ENCODE measurements around the gene HTR4.

Gene HTR4

DNA sequence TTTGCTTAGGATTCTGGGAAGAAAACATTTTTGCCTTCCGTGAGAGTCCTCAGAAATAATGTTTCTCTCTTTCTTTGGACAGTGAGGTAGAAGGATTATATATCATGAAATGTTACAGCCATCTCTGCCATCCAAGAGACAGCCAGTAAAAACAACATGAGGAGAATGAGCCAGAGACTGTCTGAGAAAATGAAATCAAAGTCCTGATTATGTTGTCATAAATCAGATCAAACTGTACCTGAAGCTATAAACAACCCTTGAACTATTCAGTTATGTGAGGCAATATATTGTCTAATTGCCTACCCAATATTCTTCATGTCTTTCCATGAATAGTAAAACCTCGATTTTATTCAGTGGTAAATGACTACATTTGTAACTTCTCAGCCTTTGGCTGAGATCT lies 9.2 kb upstream of the HTR4 start:
- DNase-seq: no peak

DNA sequence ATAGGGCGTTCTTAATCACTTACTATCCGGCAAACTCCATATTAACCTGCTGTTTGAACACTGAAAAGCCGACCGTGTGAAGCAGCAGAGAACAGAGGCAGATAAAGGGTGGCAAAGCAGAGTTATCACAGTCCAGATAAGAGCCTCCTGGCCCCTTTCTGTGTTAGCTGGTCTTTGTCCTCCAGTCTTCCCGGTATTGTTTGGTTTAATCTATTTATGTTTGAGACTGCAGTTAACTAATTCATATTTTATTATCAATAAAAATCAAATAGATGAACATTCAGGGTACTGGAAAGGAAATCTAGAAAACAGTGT lies 6.0 kb upstream of the HTR4 start:
- no peak for DNase-seq

DNA sequence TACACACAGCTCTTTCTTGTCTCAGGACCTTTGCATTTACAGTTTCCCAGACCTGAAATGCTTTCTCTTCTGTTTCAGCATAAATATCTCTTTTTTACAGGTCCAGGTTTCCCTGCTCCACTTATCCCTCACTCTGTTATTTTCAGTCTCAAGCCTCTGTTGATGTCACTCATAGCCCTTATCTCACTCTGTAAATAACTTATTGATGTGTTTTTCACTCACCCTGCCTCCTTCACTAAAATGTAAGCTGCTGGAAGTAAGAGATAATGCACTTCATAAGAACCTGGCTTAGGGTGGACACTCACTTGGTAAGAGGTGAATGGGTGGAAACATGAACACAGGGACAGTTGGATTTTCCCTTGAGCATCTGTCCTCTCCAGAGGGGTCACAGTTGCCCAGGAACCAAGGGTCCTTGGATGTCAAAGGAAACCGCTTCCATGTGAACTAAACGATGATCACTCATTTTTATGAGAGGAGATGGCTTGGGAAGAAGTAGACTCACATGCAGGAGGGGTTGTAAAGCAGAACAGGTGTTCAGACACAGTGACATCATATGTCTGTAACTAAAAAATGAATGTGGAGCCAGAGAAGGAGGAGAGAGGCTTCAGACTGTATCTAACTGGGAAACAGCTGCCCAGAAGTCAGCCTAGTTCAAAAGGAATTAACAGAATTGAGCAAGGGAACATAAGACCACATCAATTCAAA lies 5.5 kb upstream of the HTR4 start:
- DNase-seq: no peak

DNA sequence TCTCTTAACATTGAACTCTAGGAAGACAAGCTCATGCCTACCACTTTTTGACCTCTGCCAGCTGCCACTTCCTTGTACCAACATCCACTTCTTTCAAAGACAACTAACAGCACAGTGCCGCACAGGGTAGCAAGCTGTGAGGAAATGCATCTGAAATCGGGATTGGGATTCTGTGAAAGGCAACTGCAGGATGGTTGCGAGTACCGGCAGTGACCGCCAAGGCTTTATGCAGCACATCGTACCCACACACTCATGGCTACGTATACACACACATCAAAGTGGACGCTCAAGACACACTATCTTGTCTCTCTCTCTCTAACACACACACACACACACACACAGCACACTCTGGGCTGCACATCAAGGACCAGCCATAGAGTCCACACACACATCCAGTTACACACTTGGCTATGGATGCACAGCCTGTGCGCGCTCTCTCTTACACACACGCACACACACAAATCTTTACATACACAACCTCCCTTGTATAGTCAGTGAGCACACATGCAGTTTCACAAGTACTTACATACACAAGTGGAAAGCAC lies 964 bp downstream of the HTR4 start:
- no peak for DNase-seq

DNA sequence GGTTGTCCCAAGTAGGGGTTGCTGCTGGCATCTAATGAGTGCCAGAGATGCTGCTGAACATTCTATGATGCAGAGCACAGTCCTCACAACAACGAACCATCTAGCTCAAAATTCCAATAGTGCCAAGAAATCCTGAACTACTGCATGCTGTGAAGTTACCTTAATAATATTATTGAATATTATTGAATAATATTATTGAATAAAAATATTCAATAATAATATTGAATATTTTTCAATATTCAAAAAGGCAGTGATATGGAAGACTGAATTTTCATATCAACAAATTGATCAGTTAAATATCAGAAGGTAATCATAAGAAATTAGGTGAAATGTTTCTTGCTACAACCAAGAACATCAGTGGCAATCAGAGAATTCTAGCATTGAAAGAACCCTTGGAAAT lies 2.8 kb downstream of the HTR4 start:
- DNase-seq: no peak

DNA sequence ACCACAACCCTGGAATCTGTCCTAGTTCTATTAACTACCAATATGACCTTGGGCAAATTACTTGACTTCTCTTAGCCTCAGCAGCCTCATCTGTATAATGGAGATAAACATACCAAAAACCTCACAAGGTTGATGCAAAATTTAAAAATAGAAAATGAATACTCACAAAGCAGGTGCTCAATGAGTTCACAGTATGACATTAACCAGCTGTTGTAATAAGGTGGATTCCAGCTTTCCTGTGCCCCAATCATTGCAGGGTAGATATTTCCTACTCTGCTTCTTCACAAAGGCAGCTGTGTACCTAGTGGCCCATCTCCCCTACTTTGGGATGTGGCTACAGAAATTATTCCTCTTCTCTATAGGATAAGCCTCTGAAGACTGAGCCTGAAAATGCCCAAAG lies 8.8 kb downstream of the HTR4 start:
- no peak for DNase-seq

DNA sequence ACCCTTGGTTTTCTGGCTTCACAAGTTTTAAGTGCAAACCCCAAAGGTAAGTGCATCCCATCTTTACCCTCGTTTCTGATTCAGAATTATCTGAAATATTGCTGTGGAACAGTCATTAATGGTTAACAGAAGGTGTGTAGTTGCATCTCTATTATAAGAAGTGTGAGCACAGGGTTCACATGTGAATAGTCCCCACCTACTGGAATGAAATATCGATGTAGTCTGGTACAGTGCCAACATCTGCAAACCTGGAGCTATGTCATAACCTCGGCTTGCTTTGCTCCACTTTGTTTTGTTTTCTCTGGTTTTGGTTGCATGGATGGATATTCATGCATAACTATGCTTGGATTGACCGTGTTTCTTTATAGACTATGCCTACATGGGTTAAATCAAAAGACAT lies 12.6 kb downstream of the HTR4 start:
- no peak for DNase-seq

DNA sequence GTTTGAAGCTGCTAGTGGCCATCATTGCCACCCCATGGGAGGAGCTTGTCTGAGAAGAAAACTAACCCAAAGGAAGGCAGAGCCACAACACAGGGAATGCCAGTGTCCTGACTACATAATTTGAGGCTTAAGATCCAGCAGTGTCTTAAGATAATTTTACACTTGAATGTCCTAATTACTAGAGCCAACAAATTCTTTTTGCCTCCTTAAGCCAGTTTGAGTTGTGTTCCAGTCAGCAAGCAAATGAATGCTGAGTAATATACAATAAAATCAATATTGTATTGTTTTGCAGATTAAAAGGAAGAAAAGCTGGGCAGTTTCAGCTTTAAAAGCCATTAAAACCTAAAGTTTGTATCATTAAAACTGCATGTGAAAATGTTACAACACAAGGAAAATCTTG lies 13.9 kb downstream of the HTR4 start:
- no peak for DNase-seq

DNA sequence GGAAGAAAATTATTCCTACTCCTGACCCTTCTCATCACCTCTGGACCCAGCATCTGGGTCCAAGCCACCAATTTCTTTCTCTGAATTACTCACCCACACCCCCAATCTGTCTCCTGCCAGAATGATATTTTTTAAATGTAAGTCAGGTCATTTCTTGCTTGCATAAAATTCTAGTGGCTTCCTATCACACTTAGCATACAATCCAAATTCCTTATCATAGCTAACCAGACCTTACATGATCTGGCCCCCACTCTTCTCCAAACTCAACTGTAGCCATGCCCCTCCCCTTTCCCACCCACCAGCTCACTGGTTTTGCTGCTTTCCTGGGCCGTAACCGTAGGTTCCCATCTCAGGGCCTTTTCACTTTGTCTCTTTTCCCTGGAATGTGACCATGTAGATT lies 15.2 kb downstream of the HTR4 start:
- DNase-seq: no peak

DNA sequence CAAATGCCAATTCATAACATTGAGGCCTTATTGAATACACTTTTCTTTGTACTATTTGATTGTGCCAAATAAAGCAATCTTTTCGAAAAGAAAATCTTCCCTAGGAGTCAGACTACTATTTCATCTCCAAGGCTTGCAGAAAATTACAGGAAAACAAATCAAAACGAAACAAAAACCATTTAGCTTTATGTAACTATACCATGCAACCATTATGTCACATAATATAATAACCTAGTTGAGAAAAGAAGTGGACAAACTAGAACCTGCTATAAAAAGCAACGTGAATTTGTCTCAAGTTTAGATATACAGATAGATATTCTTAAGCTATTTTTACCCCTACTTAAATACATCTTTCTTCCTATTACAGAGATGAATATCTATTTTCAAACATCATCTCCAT lies 18.0 kb downstream of the HTR4 start:
- no peak for DNase-seq

DNA sequence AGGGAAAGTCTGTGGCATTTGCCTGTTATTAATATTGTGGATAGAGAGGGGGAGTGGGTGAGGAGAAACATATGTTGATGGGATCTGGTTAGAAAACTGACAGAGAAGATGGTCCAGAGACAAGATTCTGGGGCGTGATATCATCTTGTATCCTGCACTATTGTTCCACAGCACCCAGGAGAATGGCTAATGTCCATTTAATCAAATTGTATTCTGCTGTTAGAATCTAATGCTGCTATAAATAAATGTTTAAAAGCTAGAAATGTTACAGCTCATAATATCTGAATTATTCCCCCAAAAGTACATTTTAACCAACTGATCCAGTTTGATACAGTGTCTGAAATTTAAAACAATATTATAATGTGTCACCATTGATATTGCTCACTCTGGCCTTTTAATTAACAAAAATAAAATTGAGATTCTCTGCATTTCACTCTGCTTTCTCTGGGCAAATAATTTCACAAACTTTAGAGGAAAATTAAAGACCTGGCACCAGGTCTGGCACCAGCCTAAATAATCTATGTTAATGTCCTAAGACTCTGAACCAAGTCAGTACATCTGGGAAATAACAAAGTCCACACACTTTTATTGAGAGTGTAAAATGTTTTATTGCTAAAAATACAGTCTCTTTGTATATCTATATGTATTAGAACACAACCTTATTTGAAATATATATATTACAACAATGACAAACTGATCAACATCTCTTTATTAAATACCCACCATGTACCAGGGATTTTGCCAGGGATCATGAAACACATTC lies 18.8 kb downstream of the HTR4 start:
- no peak for DNase-seq

DNA sequence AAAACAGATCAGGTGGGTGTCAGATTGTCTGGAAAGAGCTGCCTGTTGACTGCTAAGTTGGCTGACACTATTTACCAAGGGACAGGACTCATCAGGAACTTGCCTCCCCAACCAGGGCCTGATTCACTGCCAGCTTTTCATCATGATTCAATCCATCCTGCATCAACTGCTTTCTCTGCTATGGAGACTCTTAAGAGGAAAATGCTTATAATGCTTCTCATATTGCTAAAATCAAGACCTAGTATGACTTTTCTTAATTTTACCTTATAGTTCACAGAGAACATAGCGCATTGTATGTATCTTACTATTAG lies 21.3 kb downstream of the HTR4 start:
- no peak for DNase-seq

DNA sequence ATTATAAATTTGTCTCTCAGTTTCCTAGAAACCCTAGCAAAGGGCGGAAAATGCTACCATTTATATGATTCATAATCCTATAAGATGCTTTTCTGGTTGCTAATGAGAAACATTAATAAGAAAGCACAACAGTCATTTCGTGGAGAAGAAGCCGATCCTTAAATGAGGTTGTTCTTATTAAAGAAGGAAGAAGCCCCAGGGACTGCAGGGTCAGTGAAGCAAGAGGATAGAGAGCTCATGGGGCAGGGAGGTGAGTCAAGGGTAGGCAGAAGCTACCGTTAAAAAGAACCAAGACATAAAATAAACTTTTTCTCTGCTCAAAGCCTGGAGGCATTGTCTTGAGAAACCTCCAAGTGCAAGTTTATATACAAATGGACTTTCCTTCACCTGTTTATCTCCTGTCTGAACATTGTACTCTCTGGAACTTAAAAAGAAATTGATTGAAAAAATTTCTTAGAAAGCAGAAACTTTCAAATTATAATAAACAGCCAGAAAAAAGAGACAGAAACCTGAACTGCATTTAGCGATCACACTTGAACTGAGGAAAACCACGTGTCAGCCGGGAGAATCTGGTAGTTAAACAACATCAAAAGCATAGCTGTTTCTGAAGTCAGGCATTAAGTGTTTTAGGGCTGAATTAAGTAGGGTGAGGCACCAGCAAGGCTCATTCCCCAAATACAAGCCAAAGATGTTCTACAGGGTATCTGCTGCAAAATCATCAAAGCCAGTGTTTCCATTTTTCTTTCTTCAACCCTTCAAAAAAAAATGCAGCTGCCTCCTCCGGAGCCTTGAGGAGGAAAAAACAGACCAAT lies 21.9 kb downstream of the HTR4 start:
- DNase-seq: no peak

DNA sequence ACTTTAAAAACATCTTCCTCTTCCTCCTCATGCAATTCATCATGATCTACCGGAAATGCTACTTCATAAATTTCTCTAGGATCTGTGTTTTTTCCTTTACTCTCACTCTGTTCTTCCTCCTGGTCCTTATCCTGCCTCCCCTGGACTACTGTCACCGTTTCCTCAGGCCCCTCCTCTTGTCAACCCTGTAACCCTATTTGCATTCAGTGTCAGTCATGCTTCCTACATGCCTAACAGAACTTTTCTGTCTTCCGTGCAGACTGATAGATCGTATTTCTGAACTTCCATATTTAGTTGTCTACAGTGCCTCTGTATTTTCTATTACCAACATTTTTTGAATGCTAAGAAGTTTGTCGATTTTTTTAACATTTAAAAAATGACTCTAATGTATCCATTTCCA lies 27.3 kb downstream of the HTR4 start:
- no peak for DNase-seq

DNA sequence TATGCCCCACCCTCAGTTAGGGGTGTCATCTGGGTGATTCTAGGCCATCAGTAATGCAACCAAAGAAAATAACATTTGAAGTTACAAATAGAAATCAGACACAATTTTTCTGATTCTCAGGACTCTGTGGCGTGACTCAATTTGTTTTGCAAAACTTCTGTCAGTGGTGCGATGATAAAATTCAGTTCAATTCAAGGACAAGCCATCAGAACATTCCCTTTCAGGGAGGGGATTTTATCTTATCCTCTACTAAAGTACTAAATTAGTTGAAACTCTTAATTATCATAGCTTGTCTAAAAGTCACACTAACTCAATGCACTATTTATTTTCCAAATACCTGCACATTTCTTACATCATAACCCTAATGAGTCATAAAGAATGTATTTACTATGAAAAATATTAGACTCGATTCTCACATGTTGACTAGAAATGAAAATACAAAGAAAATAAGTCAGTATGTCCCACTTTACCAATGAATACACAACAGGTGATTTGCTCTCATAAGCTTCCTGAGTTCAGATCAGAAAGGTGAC lies 28.2 kb downstream of the HTR4 start:
- DNase-seq: no peak

DNA sequence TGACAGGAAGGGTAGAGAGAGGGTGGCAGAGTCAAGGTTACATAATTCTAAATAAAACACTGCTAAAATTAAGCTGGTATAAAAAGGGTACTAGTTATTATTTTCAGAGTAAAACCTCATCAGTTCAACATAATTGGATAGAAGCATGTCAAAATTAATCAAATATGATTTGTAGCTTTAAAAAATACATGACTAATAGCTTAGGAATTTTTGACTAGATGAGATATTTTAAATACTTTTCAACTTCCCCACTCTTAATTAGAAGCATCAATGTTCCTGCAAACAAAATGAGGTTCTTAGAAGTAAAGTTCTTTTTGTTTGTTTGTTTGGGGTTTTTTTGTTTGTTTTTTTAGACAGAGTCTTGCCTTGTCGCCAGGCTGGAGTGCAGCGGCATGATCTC lies 29.1 kb downstream of the HTR4 start:
- no peak for DNase-seq

DNA sequence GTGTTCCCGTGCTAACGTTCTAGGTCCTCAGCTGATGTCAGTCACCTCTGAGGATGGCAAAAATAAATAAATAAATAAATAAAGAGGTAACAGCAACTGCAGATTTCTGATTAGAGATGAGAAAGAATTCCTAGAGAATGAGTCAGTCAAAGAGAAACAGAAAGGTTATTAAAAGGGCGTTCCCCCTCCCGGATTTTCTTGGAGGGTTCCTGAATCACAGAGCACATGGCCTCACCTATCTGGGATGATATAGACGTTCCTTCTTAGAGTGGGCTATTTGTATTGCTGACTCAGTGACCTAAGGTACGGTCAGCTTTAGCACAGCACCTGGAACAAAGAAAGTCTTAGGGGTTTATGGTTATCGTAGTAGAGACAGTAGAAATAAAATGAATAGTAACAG lies 30.6 kb downstream of the HTR4 start:
- DNase-seq: no peak

DNA sequence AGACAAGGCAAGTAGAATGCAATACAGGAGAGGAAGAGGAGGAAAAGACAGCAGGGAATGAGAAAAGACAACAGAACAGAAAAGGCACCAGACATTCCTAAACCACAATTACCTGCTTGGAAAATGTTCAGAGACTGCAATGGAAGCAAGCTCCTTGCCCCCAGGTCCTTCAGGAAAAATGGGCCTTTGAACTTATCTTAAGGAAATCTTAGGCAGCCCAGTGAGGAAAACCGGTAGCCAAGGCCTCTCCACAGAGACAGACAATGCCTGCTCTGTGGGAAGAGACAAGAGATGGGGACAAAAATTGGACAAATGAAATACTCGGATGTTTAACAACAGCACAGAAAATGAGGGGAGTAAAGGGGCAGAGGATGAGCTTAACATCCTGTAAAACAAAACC lies 31.2 kb downstream of the HTR4 start:
- DNase-seq: no peak

DNA sequence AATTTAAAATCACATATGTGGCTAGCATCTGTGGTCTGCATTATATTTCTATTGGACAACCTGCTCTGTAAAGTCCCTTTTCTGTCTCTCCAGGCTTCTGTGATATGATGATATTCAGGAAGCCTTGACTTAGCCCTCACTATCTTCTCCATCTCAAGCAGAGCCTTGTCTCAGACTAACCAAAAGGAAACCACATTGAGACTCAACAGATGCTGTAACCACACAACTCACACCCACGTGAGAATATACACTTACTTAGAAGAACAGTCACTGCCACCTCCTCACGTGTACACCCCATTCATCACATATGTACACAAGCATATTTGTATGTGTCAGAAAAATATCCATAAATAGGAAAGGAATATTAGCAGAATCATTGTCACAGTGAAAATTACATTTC lies 33.6 kb downstream of the HTR4 start:
- peak; percentile 51 for DNase-seq

DNA sequence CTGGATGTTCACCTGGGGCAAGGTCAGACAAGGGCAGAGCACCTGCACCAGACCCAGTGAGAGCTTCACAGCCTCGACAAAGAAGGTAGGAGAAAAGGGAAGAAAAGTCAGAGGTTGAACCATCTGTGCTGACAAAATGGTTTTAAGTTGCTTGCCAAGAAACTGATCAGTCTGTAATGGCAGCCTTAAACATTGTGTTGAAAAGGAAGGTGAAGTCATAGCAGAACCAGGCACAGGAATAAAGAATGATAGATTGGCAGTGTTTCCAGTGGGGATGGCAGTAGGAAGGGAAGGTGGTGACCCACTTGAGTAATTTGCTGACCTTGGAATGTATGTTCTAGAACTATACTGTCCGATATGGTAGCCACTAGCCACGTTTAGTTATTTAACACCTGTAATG lies 34.2 kb downstream of the HTR4 start:
- DNase-seq: no peak

DNA sequence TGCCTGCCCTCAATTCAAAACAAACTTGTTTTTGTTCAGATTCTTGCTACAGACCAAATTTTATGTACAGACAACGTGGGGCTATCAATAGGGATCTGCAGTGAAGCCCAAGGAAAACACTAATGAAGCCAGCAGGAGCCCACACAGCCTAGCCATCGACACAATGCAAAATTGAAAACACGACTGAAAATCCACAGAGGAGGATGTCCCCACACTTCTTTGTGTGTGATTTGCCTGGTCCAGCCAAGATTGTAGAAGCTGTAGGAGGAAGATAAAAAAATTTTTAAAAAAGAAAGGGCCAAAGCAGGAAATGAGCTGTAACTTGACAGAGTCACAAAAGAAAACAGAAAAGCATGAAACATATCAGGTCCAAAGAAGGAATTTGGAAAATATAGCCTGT lies 34.8 kb downstream of the HTR4 start:
- DNase-seq: no peak

DNA sequence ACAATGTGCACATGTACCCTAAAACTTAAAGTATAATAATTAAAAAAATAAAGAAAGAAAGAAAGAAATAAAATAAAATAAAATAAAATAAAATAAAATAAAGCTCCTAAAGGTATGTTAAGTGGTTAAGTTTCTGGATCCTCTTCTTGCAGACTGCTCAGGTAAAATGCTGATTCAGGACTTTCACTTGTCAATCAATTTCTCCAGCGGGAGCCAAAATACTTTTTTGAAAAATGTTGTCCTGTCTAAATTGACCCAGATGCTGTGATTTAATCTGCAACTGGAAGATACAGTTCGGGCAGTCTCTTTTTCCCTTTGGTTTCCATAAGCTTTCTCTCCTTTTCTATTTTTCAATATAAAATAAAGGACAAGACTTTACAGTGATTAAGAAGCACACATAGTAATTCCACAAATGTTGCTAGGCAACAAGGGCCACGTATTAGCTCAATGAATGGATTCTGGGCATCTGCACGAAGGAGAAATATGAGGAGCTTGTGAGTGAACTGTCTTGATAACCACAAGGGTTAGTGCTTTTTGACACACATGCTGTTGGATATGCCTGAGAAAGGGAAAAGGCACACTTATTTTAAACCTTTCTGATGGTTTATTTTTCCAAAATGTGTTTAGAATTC lies 38.6 kb downstream of the HTR4 start:
- DNase-seq: no peak

DNA sequence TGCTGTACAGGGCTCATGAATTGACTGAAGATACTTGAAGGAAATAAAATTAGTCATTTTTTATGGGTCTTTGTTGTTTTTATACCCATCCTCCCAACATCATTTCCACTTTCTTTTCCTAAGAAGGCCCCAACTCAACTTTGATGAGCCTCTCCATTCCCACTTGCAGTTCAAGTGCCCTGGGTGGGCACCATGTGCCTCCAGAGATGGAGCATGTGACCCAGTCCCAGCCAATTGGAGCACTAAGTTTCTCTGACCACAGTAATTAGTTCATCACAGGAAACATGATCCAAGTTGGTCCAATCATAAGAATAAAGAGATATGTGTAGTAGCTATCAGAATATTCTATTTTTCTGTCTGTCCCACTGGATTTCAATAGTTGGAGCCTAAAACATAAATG lies 46.9 kb downstream of the HTR4 start:
- no peak for DNase-seq
